Transverse colon (tissue), 4 donors: ENCODE data around the gene BCAS1. TPM values are rescaled to one million over a fixed set of nuclear protein-coding genes. Genes with fewer than 3 reads are reported as not detected.

Source experiments
- DNase-seq: peaks from one replicate; pipeline ENCODE4 v3.0.0-alpha.2; 2019
- H3K27ac ChIP-seq, 4 donors: fragments of 200-600 bp; sonication (generic); 2 replicates each; pipeline ENCODE4 v1.5.1; 2016 to 2018; ENCODE audit warnings: inconsistent platforms in 4 of 4
- H3K27me3 ChIP-seq: fragments of 200-600 bp; sonication (generic); 2 replicates; pipeline ENCODE4 v1.5.1; 2017; ENCODE audit warnings: inconsistent platforms
- H3K36me3 ChIP-seq, 4 donors: fragments of 200-600 bp; sonication (generic); 2 replicates each; pipeline ENCODE4 v1.5.1; 2017 to 2019; ENCODE audit warnings: inconsistent platforms in 4 of 4
- H3K4me1 ChIP-seq, 4 donors: fragments of 200-600 bp; sonication (generic); 2 replicates each; pipeline ENCODE4 v1.5.1; 2017 to 2020; ENCODE audit warnings: inconsistent platforms in 4 of 4
- H3K4me3 ChIP-seq, 4 donors: fragments of 200-600 bp; sonication (generic); 1 replicate in 1 of 4; 2 replicates in 3 of 4; pipeline versions ENCODE4 v1.5.1 to v1.6.1; 2017 to 2019; ENCODE audit warnings: inconsistent platforms in 4 of 4
- H3K9me3 ChIP-seq, 2 donors: fragments of 200-600 bp; sonication (generic); 2 replicates each; pipeline ENCODE4 v1.5.1; 2017 to 2019; ENCODE audit warnings: inconsistent platforms in 2 of 2
- CTCF ChIP-seq, 5 experiments: fragments of 200-600 bp in 3 of 5; fragments of 450-650 bp in 2 of 5; sonication (generic) in 3 of 5; IDR thresholded peaks; 1 replicate in 2 of 5; 2 replicates in 3 of 5; pipeline ENCODE4 v1.5.1; 2016 to 2017; ENCODE audit warnings: antibody characterized with exemption in 5 of 5, inconsistent platforms in 3 of 5, mild to moderate bottlenecking in 2 of 5, moderate library complexity in 1 of 5
- EP300 ChIP-seq: sonication (generic); formaldehyde crosslinking; IDR thresholded peaks from one replicate; pipeline ENCODE4 v1.6.1; 2017; ENCODE audit warnings: antibody characterized with exemption, low read depth
- POLR2A ChIP-seq: fragments of 450-650 bp; IDR thresholded peaks from one replicate; pipeline ENCODE4 v1.6.1; 2016; ENCODE audit warnings: antibody characterized with exemption, mild to moderate bottlenecking, moderate library complexity
- POLR2AphosphoS5 ChIP-seq, 3 donors: sonication (generic); formaldehyde crosslinking; IDR thresholded peaks; one replicate each; pipeline ENCODE4 v1.6.1; 2016; ENCODE audit warnings: antibody characterized with exemption in 3 of 3
- WGBS, 2 donors: methylation state at CpG; one replicate each; pipeline ENCODE4 v1.1.5; 2018; ENCODE audit warnings: low coverage in 1 of 2; 5-methylcytosine and 5-hydroxymethylcytosine counted together
- in situ Hi-C, 4 donors: fragments of 200-750 bp; cut with MboI; loops; one replicate each; pipeline versions ENCODE4 v1.15.0 to v1.15.1; 2017; ENCODE audit warnings: low sequenced_read_pairs in 3 of 4, low pct_ligation_motif_present in 1 of 4, low pct_unique_long_range_greater_than_20kb in 1 of 4
- intact Hi-C: fragments of 100-400 bp; cut with DNase I; formaldehyde crosslinking; loops from one replicate; pipeline ENCODE4 v1.15.1; 2023; ENCODE audit warnings: low total_unique reads
- total RNA-seq, 4 donors: library from RNA; depleted of rRNA; stranded (reverse); fragments of >200 nt; gene quantifications; one replicate each; pipeline ENCODE4 v1.1.0, GENCODE V29; 2016

Gene BCAS1
- total RNA-seq, 4 donors from 2014 or later: 68.9 to 127 (median 89.0) TPM

- Histone ChIP-seq H3K9me3 (no peaks in the 10 kb centered on the region), H3K27ac (no peak overlapping the region), H3K4me1 (no peaks in the 10 kb centered on the region), H3K4me3 (no peak overlapping the region), H3K36me3 (no peaks in the 10 kb centered on the region), H3K27me3 (no peaks in the 10 kb centered on the region)
- TF ChIP-seq CTCF (IDR thresholded peaks at IDR 0.05) (no peak), EP300 (no peak), POLR2AphosphoS5 (IDR thresholded peaks at IDR 0.05) (no peak), POLR2A (no peak)
- intact Hi-C loops (no loop called here), in situ Hi-C loops (loop anchor here in 1 of 4 donors (25.0 kb wide), 2 partner anchors 552 to 802 kb away; no protein-coding TSS in a partner anchor)
- 93 to 98% methylated on average over 4 of the region's 4 CpGs for WGBS, 2 donors
- no peak for DNase-seq
Observed at GRCh38 chr20:53964501-53965253, 105.7 kb downstream of the BCAS1 start.

- H3K9me3 ChIP-seq: no peaks in the 10 kb centered on the region
Observed at GRCh38 chr20:53964067-53964466, 106.3 kb downstream of the BCAS1 start.

DNA sequence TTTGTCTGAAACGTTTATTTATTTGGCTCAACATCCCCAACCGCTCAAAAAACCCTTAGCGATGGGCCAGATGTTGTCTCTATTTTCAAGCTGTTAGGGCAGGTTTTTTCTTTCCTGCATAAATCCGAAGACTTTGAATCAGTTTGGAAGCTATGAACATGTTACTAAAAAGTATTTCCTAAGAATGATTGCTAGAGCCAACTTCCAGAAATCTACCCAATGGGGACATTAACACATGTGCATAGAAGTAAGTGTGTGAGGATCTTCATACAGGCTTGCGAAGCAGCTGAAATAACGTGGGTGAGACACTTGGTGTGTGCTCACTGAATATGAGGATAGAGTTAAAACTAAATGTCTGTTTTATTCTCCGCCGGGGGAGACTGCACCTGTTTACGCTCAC lies 106.8 kb downstream of the BCAS1 start:
- H3K27ac ChIP-seq: no peak overlapping the region
- 80 to 89% methylated on average over 9 of the region's 9 CpGs for WGBS, 2 donors
- DNase-seq: no peak
- intact Hi-C loops (no loop called here), in situ Hi-C loops (loop anchor here in 1 of 4 donors (25.0 kb wide), 2 partner anchors 551 to 801 kb away; no protein-coding TSS in a partner anchor)
- no peaks in the 10 kb centered on the region for H3K9me3 ChIP-seq
- H3K4me3 ChIP-seq: no peak overlapping the region
- no peaks in the 10 kb centered on the region for H3K36me3 ChIP-seq
- H3K27me3 ChIP-seq: no peaks in the 10 kb centered on the region
- H3K4me1 ChIP-seq: no peaks in the 10 kb centered on the region
- no peak for TF ChIP-seq CTCF (IDR thresholded peaks at IDR 0.05)
- no peak for TF ChIP-seq POLR2AphosphoS5 (IDR thresholded peaks at IDR 0.05)
- no peak for TF ChIP-seq POLR2A
- TF ChIP-seq EP300: no peak

More at GRCh38 chr20:53964067-53964466, 106.3 kb downstream of the BCAS1 start:
- 40 to 43% methylated on average over 3 of the region's 3 CpGs for WGBS, 2 donors
- no peaks in the 10 kb centered on the region for H3K4me1 ChIP-seq
- intact Hi-C loops: no loop called here
- no peaks in the 10 kb centered on the region for H3K27me3 ChIP-seq
- no peak overlapping the region for H3K27ac ChIP-seq
- no peak for TF ChIP-seq POLR2A
- TF ChIP-seq EP300: no peak
- TF ChIP-seq CTCF (IDR thresholded peaks at IDR 0.05): no peak
- TF ChIP-seq POLR2AphosphoS5 (IDR thresholded peaks at IDR 0.05): no peak
- H3K36me3 ChIP-seq: no peaks in the 10 kb centered on the region
- no peak for DNase-seq
- H3K4me3 ChIP-seq: no peak overlapping the region
- in situ Hi-C loops: loop anchor here in 1 of 4 donors (25.0 kb wide), 2 partner anchors 552 to 802 kb away; no protein-coding TSS in a partner anchor

- DNase-seq: no peak
- Histone ChIP-seq H3K27ac (no peak overlapping the region), H3K9me3 (no peaks in the 10 kb centered on the region), H3K36me3 (no peaks in the 10 kb centered on the region), H3K27me3 (no peaks in the 10 kb centered on the region), H3K4me3 (no peak overlapping the region), H3K4me1 (no peaks in the 10 kb centered on the region)
- intact Hi-C loops: no loop called here
- in situ Hi-C loops: loop anchor here in 1 of 4 donors (25.0 kb wide), 2 partner anchors 550 to 800 kb away; no protein-coding TSS in a partner anchor
- TF ChIP-seq POLR2AphosphoS5 (IDR thresholded peaks at IDR 0.05) (no peak), POLR2A (no peak), EP300 (no peak), CTCF (IDR thresholded peaks at IDR 0.05) (no peak)
- WGBS, 2 donors: 86 to 100% methylated on average over 3 of the region's 3 CpGs
Observed at GRCh38 chr20:53962388-53962787, 108.0 kb downstream of the BCAS1 start.
